GM18870 (cell line): ENCODE measurements around the gene COMMD4.
A peak's percentile ranks its signal among the peaks of the same experiment; 100 is the strongest.
"Not testable (repeated sequence)": the region's sequence is repeated elsewhere in the genome, so short reads cannot be mapped to it uniquely, and the experiment has no call there.

ENCODE experiments used
- ATAC-seq: cut with Tn5 transposase; IDR thresholded peaks from one replicate; pipeline ENCODE4 v1.9.1; 2021; ENCODE audit warnings: moderate library complexity; ENCODE audit not compliant: unreplicated experiment

Gene COMMD4

DNA sequence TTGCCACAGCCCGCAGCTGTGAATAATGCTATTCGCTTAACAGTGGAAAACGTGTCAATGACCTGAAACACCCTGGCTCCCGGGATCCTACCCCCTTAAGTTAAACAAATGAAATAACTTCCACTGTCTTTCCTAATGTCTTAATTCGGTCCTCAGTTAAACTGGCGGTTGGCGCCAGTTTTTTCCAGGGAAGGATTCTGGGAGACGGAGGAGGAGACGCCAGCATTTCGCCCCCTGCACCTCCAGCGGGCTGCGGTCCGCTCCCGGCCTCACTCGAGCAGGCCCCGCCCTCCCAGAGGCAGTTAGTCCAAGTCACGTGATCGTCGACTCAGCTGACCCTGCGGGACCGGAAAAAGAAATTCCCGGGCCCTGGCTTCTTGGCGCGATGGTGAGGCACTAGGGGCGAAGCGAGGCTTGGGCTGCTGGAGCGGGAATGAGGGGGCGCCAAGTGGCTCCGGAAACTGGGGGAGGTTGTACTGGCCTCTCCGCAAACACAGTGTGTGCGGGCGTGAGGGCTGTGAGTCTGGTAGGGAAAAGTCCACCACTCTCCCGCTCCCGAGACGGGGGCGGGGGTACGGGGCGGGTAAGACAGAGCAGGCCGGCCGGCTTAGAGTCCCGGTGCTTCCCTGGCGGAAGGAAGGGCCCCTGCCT is at the start of gene COMMD4:
Gene COMMD4, plus strand, starts transcription at position 359 of the 651 bp plus-strand sequence. Its CDS starts 27 bp downstream, at position 386.
- ATAC-seq, result peak; percentile 78

DNA sequence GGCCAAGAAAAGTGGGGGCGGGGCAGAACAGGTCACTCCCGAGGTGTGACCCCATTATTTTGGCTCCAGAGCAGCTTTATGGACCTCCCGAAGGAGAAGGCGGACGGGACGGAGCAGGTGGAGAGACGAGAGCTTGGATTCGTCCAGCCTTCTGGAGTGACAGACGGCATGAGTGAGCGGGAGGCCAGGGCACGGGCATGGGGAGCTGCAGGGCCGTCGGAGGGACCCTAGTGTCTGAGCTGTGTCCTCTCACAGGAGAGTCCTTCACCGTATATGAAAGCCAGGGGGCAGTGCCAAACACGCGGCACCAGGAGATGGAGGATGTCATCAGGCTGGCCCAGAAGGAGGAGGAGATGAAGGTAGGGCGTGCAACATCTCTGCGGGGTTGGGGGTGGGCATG is 42.2 kb upstream of the COMMD4 start:
- ATAC-seq, result not testable (repeated sequence)

DNA sequence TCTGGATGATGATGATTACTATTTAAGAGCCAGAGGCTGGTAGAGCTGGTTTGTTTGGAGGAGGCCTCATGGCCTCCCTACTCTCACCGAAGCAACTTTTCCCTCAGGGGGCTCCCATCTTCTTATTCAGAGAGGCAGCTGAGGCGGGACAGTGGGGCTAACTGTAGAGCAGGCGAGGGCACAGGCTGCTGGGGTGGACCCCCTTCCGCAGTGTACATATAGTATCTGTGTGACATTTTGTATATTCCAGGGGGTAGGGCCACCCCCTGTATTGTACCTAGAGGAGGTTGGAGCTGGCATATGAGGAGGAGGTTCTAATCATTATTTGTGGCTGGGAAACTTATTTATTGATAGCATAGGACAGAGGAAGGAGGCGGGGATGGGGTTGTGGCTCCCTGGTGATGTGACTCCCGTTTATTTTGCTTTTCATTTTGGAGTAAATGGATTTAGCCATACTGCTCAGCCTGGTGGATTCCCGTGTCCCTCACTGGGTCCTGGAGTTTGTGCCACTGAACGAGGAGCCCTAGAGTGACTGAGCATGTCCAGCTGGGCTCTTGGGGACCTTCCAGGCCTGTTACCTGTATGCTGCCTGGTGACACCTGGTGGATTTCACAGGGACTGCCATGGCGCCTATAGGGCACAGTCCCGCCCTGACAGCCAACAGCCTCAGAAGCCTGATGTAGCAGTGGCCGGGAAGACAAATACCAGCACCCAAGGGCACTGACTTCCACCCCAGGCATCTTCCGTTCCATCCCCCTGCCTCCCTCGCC is 37.1 kb upstream of the COMMD4 start:
- not testable (repeated sequence) for ATAC-seq

DNA sequence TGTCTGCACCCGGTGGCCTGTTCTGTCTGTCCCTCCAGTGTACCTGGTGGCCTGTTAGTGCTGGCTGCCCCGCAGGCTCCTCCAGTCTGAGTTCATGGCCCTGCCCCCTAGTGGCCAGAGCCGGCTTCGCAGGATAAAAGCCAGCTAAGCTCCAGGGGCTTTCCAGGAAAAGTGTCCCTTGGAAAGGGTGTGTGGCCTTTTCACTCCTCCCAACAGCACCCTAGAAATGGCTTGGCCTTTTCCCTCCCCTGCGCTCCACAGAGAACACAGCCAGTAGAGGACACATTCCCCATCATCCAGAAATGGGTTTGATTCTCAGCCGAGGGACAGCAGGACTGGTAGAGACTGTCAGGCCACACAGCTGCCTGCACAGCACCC is 36.6 kb upstream of the COMMD4 start:
- not testable (repeated sequence) for ATAC-seq

DNA sequence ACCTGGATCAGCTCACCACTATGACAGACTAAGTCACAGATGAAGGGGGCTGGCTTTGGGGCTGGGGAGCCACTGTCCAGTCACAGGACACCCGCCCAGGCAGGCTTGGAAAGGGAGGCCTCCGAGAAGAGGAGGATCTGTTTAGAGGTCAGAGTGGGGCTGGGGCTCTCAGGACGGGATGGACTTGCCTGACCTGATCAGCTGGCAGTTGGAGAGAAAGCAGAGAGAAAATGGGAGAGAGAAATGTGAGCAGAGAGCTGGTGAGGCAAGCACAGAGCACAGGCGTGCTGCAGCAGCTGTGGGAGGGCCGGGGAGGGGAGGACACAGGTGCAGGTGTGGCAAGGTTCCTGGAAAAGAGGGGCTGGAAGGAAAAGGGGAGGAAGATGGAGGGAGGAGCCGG is 35.8 kb upstream of the COMMD4 start:
- ATAC-seq, result not testable (repeated sequence)

DNA sequence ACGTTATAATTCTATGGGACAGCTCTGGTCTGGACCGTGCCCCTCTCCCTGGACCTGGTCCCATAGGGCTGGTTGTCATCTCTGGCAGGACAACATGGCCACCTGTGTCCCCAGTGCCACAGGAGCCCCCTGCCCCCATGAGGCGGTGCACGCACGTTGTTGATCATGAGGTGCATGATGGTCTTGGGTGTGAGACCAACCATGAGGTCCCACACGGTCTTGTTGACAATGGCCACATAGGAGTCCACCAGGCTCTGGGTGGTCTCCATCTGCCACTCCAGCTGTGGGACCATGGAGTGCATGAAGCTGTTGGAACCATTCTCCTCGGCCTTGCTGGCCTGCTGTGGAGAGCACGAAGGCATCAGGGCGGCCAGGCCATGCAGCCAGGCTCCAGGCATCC is 33.5 kb upstream of the COMMD4 start:
- no peak for ATAC-seq

DNA sequence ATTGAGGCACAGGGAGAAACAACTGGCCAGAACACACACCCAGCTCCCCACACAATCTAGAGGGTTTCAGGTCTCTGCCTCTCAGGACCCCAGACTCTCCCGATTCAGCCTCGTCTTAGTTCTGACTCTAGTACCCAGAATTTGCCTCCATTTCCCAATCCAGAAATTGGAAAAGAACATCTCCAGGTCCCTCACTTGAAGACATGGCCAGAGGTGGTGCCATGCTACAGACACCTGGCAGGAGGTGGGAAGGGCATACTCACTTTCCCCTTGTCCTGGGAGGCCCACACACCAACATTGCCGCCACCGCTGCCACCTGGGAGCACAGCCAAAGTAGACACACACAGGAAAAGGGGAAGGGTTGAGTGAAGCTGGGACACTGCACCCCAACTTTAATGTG is 33.1 kb upstream of the COMMD4 start:
- ATAC-seq, result not testable (repeated sequence)

DNA sequence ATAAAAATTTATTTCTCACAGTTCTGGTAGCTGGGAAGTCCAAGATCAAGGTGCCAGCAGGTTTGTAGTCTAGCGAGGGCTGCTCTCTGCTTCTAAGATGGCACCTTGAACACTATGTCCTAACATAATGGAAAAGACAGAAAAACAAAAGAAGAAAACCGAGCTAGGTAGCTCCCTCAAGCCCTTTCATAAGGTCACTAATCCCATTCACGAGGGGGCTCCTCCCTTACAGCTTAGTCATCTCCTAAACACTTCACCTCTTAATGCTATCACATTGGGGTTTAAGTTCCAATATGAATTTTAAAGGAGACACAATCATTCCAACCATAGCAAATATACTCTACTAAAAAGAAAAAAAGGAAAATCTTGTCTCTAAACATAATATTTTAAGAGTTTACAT is 29.7 kb upstream of the COMMD4 start:
- ATAC-seq, result no peak

DNA sequence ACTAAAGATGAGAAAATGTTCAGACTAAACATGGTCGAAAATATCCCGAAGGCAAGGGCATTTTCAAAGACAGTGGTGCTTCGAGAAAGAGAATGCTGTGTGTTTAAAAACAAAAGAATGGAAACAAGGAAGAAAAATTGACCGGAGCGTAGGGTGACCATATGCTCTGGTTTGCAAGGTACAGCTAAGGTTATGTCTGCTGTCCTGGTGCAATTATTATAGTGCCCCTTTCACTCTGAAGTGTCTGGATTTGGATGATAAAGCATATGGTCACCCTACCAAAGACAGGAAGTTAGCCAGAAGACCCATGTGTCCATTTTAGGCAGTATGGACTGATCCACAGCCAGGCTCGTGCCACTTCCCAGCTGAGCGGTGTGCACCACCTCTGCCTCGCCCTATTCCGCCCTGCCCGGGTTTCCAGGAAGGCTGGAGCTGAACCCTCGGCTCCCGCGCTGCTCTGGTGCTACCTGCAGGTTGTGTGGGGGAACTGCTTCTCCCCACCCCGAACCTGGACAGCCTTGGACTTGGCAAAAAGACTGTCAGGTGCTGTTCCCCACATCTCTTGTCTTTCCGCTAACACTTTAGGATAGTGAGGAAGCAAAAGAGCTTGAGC is 28.0 kb upstream of the COMMD4 start:
- ATAC-seq, result no peak

DNA sequence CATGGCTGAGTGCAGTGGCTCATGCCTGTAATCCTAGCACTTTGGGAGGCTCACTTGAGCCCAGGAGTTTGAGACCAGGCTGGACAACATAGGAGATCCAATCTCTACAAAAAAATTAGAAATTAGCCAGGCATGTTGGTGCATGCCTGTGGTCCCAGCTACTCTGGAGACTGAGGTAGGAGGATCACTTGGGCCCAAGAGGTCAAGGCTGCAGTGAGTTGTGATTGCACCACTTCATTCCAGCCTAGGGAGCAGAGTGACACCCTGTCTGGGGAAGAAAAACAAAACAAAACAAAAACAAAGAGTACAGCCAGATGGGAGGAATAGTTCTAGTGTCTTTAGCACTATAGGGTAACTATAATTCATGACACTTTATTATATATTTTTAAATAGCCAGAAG is 26.2 kb upstream of the COMMD4 start:
- ATAC-seq, result no peak

DNA sequence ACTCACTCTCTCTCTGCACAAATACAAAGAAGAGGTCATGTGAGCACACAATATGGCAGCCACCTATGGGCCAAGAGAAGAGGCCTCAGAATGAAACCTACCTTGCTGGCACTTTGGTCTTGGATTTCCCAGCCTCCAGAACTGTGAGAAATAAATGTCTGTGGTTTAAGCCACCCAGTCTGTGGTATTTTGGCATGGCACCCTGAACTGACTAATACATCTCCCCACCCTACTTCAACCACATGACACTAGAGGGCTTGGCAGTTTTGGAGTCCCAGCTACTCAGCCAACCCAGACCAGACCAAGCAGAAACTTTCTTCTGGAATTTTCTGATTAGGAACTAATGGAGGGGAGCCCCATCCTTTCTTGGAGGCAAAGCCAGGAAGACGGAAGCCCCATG is 23.3 kb upstream of the COMMD4 start:
- ATAC-seq, result not testable (repeated sequence)

DNA sequence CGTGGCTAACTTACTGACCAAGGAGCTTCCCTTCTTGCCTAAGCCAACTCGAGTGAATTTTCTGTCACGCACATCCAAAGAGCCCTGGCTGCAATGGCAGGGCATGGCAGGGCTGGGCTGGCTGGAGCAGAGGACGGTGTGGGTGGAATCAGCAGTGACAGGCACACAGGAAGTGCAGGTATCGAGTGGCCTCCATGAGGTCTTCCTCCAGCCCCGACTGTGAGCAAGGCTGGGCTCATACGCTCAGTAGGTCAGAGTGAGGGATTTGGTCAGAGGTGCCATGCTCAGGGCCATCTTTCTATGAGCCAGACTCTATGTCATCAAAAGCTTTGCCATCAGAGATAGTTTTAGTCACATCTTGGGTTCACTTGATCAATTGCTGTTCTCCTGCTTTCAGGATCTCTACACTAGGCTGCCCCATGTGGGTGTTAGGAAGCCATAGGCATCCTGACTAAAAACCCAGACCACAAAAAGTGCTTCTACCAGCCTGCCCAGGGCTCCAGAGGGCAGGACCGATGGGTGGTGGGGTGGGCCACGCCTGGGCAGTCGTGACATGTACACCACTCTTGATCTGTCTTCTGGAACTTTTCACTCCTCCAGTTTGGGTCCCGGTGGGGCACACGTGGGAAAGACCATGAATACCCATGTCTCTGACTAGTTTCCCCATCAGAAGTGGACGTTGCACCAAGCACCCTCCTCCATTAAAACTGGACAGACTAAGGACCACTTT is 22.6 kb upstream of the COMMD4 start:
- ATAC-seq, result no peak

DNA sequence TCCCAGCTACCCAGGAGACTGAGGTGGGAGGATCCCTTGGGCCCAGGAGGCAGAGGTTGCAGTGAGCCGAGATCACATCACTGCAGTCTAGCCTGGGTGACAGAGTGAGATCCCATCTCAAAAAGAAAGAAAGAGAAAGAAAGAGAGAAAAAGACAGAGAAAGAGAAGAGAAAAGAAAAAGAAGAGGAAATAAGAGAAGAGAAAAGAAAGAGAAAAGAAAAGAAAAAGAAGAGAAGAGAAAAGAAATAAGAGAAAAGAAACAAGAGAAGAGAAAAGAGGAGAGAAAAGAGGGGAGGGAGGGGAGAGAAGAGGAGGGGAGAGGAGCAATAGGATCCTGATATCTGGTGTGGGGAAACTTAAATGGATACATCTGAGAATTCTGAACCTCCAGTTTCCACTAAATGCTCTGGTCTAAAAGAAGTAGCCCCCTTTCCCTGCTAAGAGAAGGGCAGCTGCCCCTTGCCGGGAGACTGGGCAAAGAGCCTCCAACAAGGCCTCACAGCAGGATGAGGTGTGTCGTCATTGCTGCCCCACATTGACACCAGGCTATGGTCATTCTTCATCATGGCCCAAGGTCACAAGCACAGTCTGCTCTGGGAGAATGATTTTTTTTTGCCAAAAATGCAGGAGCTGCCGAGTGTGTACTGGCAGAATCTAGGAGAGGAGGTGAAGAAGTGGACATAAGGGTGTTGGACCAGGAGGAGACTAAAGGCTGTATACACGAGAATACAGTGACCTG is 21.1 kb upstream of the COMMD4 start:
- ATAC-seq, result no peak

DNA sequence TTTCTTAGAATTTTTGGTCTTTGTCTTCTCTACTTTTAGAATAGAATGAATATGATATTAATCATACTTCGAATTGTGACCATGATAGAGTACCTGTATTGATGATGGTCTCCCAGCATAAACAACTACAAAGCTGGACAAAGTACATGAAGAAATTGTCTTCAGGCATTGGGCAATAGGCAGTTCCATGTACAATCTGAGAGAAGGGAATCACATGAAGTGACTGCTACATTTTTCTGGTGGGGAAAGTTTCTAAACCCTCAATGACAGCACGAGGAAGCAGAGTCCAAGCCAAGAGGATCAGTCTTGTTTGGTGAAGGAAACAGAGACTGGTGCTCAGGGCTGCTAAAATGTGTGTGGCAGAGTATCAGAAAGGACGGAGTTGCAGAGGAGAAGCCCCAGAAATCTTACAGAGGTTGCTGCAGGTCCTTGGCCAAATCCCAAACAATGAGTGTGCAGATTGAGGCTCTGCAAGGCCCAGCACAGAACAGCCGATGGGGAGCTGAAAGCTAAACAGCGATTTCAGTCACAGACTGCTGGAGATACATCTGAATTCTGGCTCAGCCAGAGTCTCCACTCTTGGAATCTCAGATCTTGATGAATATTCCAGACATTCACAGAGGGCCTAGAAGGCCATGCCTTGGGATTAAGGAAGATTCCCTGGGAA is 16.5 kb upstream of the COMMD4 start:
- not testable (repeated sequence) for ATAC-seq

DNA sequence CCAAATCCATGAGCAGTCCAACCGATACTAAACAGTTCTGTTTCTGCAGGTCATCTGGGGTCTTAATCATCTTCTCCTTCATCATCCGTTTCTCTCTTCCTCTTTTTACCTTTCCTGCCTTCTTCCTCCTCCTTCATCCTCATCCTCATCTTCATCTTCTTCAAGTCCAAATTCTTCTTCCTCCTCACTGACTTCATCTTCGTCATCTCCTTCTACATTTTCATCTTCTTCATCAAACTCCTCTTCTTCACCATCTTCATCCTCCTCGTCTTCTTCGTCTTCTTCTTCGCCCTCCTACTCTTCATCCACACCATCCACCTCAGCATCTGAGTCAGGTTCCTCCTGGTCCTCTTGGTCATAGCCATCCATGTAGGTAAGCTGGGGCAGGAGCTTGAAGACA is 14.2 kb upstream of the COMMD4 start:
- no peak for ATAC-seq

DNA sequence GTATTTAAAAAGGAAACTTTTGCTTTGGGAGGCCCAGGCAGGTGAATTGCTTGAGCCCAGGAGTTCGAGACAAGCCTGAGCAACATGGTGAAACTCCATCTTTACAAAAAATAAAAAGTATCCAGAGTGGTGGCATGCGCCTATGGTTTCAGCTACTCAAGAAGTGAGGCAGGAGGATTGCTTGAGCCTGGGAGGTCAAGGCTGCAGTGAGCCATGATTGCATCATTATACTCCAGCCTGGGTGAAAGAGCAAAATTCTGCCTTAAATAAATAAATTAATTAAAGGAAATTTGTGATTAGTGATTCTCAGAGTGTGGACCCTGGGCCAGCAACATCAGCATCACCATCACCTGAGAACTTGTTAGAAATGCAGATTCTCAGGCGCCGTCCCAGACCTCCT is 9.9 kb upstream of the COMMD4 start:
- no peak for ATAC-seq

DNA sequence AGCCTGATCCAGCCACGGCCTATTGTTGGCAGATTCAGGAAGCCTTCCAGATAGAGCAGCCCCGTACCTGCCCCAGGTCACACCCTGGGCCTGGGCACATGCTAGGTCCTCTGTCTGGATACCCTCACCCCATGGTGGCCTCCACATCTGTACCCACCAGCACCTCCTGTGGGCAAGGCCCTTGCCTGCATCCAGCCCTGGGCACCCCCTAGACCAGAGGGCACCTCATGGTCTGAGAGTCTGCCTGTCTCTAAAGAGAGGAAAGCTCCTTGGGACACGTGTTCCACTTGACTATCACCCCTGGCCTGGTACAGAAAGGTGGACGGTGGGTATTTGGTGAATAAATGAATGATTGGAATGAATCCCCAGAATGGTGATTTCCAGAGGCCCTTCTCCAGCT is 8.9 kb upstream of the COMMD4 start:
- no peak for ATAC-seq

DNA sequence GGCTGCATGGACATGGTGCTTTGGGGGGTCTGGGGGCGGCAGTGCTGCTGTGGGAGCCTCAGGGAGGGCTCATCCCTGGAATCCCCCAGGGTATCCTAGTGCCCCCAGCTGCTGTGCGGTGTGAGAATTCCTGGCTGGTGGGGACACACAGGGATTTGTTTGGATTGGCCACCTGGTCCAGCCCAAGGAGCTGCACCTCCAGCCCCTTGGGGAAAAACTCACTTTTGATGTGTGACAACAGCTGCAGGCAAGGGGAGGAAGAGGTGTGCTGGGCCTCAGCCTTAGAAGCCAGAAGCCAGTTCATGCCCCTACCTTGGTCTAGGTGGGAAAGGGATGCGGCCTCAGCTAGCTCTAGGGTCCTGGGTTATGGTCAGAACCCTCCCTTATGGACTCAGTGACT is 8.4 kb upstream of the COMMD4 start:
- ATAC-seq, result no peak

DNA sequence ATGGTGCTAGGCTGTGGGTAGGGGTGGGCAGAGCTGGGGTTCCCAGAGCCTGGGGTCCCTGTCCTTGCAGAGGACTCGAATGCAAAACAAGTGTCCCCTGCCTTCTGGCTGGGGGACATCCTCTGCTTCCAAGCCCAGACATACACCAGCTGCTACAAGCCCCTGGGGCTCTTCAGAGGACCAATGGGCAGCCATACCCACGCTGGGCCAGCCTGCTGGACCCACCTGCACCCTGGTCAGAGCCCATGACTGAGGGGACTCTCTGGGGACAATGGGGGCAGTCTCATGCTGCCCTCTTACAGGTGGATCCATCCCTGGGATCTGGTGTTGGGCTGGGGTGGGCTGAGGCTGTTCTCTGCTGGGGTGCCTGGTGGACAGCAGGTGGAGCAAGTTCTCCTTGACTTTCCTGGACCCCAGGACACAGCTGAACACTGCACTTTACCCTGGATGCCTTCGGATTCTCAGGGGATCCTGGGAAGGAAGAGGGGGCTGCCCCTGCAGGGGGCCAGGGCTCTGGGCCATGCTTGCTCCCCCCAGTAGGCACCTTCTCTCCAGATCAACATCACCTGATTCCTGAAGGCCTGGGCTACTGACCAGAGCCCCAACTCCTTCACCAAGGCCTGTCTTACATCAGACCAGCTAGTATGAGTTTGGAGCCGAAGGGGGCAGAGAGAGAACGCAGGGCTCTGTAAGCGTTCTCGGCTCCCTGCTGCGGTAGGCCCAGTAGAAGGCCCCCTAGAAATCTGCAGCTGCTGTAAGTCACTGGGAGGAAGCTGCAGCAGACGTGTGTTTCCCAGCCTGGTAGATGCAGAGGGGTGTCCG is 7.2 kb upstream of the COMMD4 start:
- ATAC-seq, result no peak
